ENCODE data around the gene LIPA.
"Not testable (repeated sequence)": the region's sequence is repeated elsewhere in the genome, so short reads cannot be mapped to it uniquely, and the experiment has no call there.

Gene LIPA

DNA sequence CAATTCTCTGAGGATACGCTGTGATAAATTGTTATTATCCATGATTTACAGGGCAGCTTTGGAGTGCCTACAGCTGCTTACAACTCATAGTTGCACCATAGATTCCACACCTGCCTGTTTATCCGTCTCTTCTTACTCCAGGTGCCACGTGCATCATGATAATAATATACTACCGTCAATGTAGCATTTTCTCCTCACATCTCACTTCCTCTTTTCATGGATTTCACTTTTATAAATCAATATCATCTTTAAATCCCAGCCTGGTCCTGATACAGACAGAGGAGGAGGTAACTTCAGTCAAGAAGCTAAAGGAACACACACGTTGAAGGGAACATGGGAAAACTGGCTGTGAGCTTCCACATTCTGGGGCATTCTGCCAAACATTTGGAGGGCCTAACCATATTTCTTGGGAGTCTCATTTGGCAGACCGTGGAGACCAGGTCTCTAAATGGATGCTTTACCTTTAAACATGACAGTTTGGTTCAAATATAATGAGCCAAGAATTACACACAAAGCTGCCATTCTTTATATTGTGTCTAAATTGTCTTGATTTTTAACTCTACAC lies 46.9 kb downstream of the LIPA start:
- Histone ChIP-seq H3K4me3 (ENCODE audit: low read length) (no peak overlapping the region), H3K4me1 (ENCODE audit: insufficient read depth, low read length) (peaks cover 11% of the 10 kb centered on the region; the same call in 1 of the 2 replicates), H3K27ac (ENCODE audit: low read length) (no peak overlapping the region)

DNA sequence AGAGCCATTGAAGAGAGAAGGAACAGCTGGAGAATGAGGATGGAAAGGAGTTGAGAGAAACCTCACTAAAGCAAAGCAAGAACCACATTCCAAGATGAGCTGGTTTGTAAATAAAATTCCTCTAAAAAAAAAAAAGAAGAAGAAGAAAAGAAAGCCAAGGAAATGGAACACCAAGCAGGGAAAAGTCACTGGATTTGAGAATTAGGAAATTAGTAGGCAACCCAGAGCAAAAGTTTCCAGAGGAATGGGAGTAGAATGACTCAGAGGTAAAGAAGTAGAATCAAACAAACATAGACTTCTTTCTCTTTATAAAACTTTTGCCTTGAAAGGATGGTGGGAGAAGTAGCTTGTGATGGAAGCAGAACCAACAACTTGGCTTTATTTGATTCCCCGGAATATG lies 48.3 kb downstream of the LIPA start:
- H3K4me3 ChIP-seq (ENCODE audit: low read length), result no peak overlapping the region
- no peaks in the 10 kb centered on the region for H3K36me3 ChIP-seq (ENCODE audit: insufficient read depth, low read depth, low read length)
- H3K9me3 ChIP-seq (ENCODE audit: insufficient read depth, low read depth, low read length), result no peaks in the 10 kb centered on the region
- H3K9ac ChIP-seq (ENCODE audit: low read depth, low read length), result no peak overlapping the region
- no peak overlapping the region for H3K27ac ChIP-seq (ENCODE audit: low read length)
- H3K4me1 ChIP-seq (ENCODE audit: insufficient read depth, low read length), result peaks cover 6% of the 10 kb centered on the region; the same call in 1 of the 2 replicates
- H3K27me3 ChIP-seq (ENCODE audit: insufficient read depth, low read length), result peaks cover 48% of the 10 kb centered on the region

More for the DNA sequence above, 46.9 kb downstream of the LIPA start:
- no peaks in the 10 kb centered on the region for H3K9me3 ChIP-seq (ENCODE audit: insufficient read depth, low read depth, low read length)
- H3K9ac ChIP-seq (ENCODE audit: low read depth, low read length), result no peak overlapping the region
- H3K27me3 ChIP-seq (ENCODE audit: insufficient read depth, low read length), result peaks cover 63% of the 10 kb centered on the region
- H3K36me3 ChIP-seq (ENCODE audit: insufficient read depth, low read depth, low read length), result no peaks in the 10 kb centered on the region

DNA sequence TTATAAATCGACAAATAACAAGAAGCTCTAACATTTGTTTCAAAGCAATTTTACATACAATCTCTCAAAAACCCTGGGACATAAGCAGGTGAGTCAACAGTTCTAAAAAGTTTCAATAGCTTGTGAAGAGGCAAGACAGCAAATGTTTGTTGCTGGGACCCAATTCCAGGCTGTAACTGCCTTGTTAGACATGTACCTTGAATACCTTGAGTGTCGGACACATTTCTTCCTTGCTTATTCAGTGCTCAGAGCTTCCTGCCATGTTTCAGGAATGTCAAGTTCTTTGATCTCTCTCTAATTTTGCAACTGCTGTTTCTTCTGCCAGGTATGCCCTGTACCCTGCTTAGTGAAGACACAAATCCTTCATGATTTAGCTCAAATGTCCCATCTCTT lies 49.5 kb downstream of the LIPA start:
- peaks cover 36% of the 10 kb centered on the region for H3K27me3 ChIP-seq (ENCODE audit: insufficient read depth, low read length)
- no peak overlapping the region for H3K9ac ChIP-seq (ENCODE audit: low read depth, low read length)
- H3K4me3 ChIP-seq (ENCODE audit: low read length), result no peak overlapping the region
- H3K36me3 ChIP-seq (ENCODE audit: insufficient read depth, low read depth, low read length), result no peaks in the 10 kb centered on the region
- peaks cover 5% of the 10 kb centered on the region; the same call in 1 of the 2 replicates for H3K4me1 ChIP-seq (ENCODE audit: insufficient read depth, low read length)
- no peaks in the 10 kb centered on the region for H3K9me3 ChIP-seq (ENCODE audit: insufficient read depth, low read depth, low read length)
- no peak overlapping the region for H3K27ac ChIP-seq (ENCODE audit: low read length)

DNA sequence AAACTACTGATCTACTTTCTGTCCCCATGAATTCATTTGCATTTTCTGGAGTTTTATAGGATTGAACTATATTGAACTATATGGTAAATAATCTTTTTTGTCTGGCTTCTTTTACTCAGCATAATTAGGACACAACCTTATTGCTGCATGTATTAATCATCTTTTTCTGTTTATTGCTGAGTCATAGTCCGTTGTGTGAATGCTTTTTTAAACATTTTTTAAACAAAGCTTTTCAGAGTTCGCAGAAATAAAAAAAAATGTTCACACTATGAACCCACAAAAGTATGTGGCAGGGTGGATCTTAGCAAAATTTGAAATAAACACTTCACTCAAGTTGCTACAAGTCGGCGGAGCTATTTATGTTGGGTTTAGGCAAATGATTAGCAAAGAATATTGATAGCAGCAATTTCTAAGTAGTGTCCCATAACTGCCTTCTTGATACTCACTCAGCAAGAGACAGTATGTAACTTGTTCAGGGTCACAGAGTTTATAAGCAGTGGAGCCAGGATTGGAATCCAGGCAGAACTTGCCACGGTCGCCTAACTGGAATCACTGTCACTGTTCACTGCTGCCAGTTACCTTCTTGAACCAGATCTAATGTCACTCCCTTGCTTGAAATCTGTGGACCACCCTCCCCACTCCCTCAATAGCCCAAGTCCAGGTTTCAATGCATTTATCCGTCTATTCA lies 50.1 kb downstream of the LIPA start:
- H3K4me1 ChIP-seq (ENCODE audit: insufficient read depth, low read length), result peaks cover 3% of the 10 kb centered on the region; the same call in 1 of the 2 replicates
- H3K4me3 ChIP-seq (ENCODE audit: low read length), result no peak overlapping the region
- H3K36me3 ChIP-seq (ENCODE audit: insufficient read depth, low read depth, low read length), result no peaks in the 10 kb centered on the region
- H3K27me3 ChIP-seq (ENCODE audit: insufficient read depth, low read length), result peaks cover 31% of the 10 kb centered on the region
- no peak overlapping the region for H3K9ac ChIP-seq (ENCODE audit: low read depth, low read length)
- H3K9me3 ChIP-seq (ENCODE audit: insufficient read depth, low read depth, low read length), result no peaks in the 10 kb centered on the region
- H3K27ac ChIP-seq (ENCODE audit: low read length), result no peak overlapping the region

DNA sequence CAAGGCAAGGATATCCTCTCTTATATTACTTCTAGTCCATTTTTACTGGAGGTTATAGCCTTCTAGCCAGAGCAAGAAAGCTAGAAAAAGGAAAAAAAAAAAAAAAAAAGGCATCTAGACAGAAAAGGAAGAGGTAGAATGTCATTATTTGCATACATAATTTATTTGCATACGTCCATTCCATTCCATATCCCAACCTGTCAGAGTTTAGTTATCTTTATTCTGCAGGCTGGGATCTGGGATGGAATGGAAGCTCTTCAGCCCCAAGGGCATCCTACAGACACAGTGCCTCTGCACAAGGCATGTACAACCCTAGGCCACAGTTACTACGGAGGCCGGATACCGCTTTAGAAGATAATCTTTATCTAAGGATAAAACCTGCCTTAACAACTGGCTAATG lies 54.1 kb downstream of the LIPA start:
- H3K9me3 ChIP-seq (ENCODE audit: insufficient read depth, low read depth, low read length), result no peaks in the 10 kb centered on the region
- H3K27ac ChIP-seq (ENCODE audit: low read length), result no peak overlapping the region
- no peaks in the 10 kb centered on the region for H3K36me3 ChIP-seq (ENCODE audit: insufficient read depth, low read depth, low read length)

DNA sequence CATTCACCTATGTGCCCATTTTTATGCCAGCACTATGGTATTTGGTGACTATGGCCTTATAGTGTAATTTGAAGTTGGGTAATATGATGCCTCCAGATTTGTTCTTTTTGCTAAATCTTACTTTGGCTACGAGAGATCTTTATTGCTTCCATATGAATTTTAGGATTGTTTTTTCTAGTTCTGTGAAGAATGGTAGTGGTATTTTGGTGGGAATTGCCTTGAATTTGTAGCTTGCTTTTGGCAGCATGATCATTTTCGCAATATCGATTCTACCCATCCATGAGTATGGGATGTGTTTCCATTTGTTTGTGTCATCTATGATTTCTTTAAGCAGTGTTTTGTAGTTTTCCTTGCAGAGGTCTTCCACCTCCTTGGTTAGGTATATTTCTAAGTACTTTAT lies 60.3 kb downstream of the LIPA start:
- not testable (repeated sequence) for H3K4me3 ChIP-seq (ENCODE audit: low read length)

More for the DNA sequence above, 54.1 kb downstream of the LIPA start:
- Histone ChIP-seq H3K4me3 (ENCODE audit: low read length) (no peak overlapping the region), H3K9ac (ENCODE audit: low read depth, low read length) (no peak overlapping the region), H3K27me3 (ENCODE audit: insufficient read depth, low read length) (no peaks in the 10 kb centered on the region), H3K4me1 (ENCODE audit: insufficient read depth, low read length) (no peaks in the 10 kb centered on the region)

DNA sequence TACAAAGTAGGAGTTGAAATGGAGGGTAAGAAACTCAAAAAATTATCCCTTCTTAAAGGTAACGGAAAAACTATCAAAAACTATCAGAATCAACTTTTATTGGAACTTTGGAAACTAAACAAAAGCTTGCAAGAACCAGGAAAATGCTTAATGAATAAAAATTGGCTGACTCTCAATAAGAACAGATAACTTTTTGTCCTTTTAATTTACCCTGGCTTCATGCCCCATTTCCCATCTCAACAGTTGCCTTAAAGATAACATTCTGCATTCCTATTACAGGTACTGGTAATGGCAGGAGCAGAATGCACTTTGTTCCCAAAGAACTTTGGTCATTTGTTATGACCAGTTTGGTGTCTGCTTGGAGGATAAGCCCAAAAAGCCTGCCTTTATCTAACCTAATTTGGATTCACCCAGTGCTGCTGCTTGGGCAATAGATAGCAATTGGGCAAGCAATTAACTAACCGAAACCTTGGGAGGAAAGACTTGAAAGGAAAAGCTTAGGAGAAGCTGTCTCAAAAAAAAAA lies 62.3 kb downstream of the LIPA start:
- Histone ChIP-seq H3K9ac (ENCODE audit: low read depth, low read length) (no peak overlapping the region), H3K36me3 (ENCODE audit: insufficient read depth, low read depth, low read length) (no peaks in the 10 kb centered on the region), H3K4me1 (ENCODE audit: insufficient read depth, low read length) (no peaks in the 10 kb centered on the region), H3K27ac (ENCODE audit: low read length) (no peak overlapping the region), H3K9me3 (ENCODE audit: insufficient read depth, low read depth, low read length) (no peaks in the 10 kb centered on the region), H3K4me3 (ENCODE audit: low read length) (no peak overlapping the region), H3K27me3 (ENCODE audit: insufficient read depth, low read length) (no peaks in the 10 kb centered on the region)

More for the DNA sequence above, 60.3 kb downstream of the LIPA start:
- not testable (repeated sequence) for H3K4me1 ChIP-seq (ENCODE audit: insufficient read depth, low read length); H3K9me3 ChIP-seq (ENCODE audit: insufficient read depth, low read depth, low read length); H3K36me3 ChIP-seq (ENCODE audit: insufficient read depth, low read depth, low read length); H3K27me3 ChIP-seq (ENCODE audit: insufficient read depth, low read length); H3K9ac ChIP-seq (ENCODE audit: low read depth, low read length); H3K27ac ChIP-seq (ENCODE audit: low read length)

DNA sequence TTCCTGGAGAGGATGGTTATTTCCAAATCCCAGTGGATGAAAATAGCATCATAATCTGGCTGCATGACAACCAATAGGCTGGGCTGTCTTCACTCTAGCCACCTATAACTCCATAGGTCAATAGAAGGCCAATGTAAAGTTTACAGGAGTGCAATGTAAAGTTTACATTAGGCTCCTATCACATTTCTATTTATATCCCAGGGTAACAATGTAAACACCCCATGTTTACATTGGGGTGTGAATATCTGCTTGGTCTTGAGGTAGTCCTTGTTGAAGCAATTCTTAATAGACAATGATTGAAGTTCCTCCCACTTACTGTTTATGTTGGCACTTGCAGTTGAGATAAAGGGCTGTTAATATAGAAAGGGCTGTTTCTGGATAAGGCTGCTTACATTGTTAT lies 65.9 kb downstream of the LIPA start:
- Histone ChIP-seq H3K4me3 (ENCODE audit: low read length) (no peak overlapping the region), H3K9me3 (ENCODE audit: insufficient read depth, low read depth, low read length) (no peaks in the 10 kb centered on the region), H3K9ac (ENCODE audit: low read depth, low read length) (no peak overlapping the region), H3K27ac (ENCODE audit: low read length) (no peak overlapping the region), H3K36me3 (ENCODE audit: insufficient read depth, low read depth, low read length) (no peaks in the 10 kb centered on the region), H3K27me3 (ENCODE audit: insufficient read depth, low read length) (no peaks in the 10 kb centered on the region), H3K4me1 (ENCODE audit: insufficient read depth, low read length) (no peaks in the 10 kb centered on the region)

DNA sequence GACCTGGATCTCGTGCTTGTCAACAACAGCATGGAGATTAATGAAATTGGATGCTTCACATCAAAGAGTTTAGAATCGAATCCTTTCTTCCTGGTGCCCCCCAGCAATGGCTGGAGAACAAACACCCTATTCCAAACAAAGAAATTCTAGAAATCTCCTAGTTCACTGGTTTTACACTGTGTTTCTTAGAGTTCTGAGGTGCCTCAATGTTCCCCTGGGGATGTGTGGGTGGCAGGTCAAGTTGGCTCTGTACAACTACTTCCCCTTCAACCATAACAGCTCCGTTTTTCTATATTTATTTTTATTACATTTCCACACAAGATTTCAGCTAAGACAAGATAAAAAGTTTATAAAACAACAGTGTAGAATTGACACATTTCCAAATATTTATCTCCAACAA lies 66.9 kb downstream of the LIPA start:
- Histone ChIP-seq H3K36me3 (ENCODE audit: insufficient read depth, low read depth, low read length) (no peaks in the 10 kb centered on the region), H3K9ac (ENCODE audit: low read depth, low read length) (no peak overlapping the region), H3K27me3 (ENCODE audit: insufficient read depth, low read length) (no peaks in the 10 kb centered on the region), H3K27ac (ENCODE audit: low read length) (no peak overlapping the region), H3K4me3 (ENCODE audit: low read length) (no peak overlapping the region), H3K9me3 (ENCODE audit: insufficient read depth, low read depth, low read length) (no peaks in the 10 kb centered on the region), H3K4me1 (ENCODE audit: insufficient read depth, low read length) (no peaks in the 10 kb centered on the region)

DNA sequence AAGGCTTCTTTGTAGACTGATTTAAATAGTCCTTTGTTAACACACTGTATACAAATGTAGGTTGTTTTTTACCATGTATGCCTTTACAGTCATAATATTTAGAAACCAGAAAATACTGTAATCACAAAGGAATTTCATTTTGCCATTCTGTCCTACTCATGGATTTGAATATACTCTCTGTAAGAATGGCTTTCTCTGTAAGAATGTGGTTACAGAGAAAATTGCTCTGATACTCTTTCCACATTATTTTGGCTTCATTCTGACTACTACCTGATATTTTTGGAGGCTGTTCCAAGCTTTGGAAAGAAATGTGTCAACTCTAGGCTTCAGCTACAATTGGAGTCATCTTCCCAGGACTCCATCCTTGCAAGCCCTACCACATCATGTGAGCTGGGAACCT lies 68.0 kb downstream of the LIPA start:
- no peaks in the 10 kb centered on the region for H3K4me1 ChIP-seq (ENCODE audit: insufficient read depth, low read length)
- H3K9ac ChIP-seq (ENCODE audit: low read depth, low read length), result no peak overlapping the region
- no peaks in the 10 kb centered on the region for H3K27me3 ChIP-seq (ENCODE audit: insufficient read depth, low read length)
- H3K9me3 ChIP-seq (ENCODE audit: insufficient read depth, low read depth, low read length), result no peaks in the 10 kb centered on the region
- no peak overlapping the region for H3K4me3 ChIP-seq (ENCODE audit: low read length)
- H3K27ac ChIP-seq (ENCODE audit: low read length), result no peak overlapping the region
- H3K36me3 ChIP-seq (ENCODE audit: insufficient read depth, low read depth, low read length), result no peaks in the 10 kb centered on the region

DNA sequence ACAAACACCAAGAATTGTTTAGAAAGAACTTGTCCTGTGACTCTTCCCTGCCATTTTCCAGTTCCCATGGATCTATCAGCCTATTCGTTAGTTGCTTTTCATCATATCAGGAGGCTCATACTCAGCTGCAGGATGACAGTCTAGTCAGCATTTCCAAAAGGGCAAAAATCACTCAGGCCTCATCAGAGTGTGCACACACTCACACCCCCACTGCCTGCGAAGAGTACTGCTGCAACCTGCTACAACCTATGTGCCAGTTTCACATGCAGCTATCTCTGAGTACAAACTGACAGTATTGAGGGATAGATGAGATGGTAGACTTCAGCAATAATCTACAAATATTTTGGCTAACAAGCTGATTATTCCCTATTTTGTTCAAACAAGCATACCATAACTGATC lies 68.7 kb downstream of the LIPA start:
- H3K9me3 ChIP-seq (ENCODE audit: insufficient read depth, low read depth, low read length), result no peaks in the 10 kb centered on the region
- no peak overlapping the region for H3K27ac ChIP-seq (ENCODE audit: low read length)
- H3K4me1 ChIP-seq (ENCODE audit: insufficient read depth, low read length), result no peaks in the 10 kb centered on the region
- no peak overlapping the region for H3K9ac ChIP-seq (ENCODE audit: low read depth, low read length)
- no peak overlapping the region for H3K4me3 ChIP-seq (ENCODE audit: low read length)
- H3K27me3 ChIP-seq (ENCODE audit: insufficient read depth, low read length), result no peaks in the 10 kb centered on the region
- no peaks in the 10 kb centered on the region for H3K36me3 ChIP-seq (ENCODE audit: insufficient read depth, low read depth, low read length)

DNA sequence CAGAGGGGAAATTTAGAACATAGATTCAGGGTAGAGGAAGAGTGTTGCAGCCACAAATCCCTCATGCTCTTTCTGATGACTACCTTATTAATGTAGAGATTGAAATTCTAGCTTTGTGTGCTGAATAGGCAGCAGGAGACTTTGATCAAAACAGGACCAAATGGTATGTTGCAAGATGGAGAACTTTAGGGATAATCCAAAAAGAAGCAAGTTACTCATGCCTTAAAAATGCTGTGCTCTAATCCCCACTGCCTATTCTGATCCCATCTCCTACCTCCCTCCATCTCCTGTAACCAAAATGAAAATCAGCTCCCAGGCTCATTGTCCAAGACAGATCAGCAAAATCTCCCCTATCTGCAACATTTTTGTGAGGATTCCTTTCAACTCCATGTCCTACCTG lies 75.8 kb downstream of the LIPA start:
- H3K4me1 ChIP-seq (ENCODE audit: insufficient read depth, low read length), result peaks cover 9% of the 10 kb centered on the region; the same call in 1 of the 2 replicates
- no peak overlapping the region for H3K27ac ChIP-seq (ENCODE audit: low read length)
- no peaks in the 10 kb centered on the region for H3K36me3 ChIP-seq (ENCODE audit: insufficient read depth, low read depth, low read length)
- no peaks in the 10 kb centered on the region for H3K9me3 ChIP-seq (ENCODE audit: insufficient read depth, low read depth, low read length)
- no peak overlapping the region for H3K4me3 ChIP-seq (ENCODE audit: low read length)
- H3K9ac ChIP-seq (ENCODE audit: low read depth, low read length), result no peak overlapping the region
- no peaks in the 10 kb centered on the region for H3K27me3 ChIP-seq (ENCODE audit: insufficient read depth, low read length)

Measured in iPS-20b (cell line).